ENCODE results near the gene LURAP1L.

DNA sequence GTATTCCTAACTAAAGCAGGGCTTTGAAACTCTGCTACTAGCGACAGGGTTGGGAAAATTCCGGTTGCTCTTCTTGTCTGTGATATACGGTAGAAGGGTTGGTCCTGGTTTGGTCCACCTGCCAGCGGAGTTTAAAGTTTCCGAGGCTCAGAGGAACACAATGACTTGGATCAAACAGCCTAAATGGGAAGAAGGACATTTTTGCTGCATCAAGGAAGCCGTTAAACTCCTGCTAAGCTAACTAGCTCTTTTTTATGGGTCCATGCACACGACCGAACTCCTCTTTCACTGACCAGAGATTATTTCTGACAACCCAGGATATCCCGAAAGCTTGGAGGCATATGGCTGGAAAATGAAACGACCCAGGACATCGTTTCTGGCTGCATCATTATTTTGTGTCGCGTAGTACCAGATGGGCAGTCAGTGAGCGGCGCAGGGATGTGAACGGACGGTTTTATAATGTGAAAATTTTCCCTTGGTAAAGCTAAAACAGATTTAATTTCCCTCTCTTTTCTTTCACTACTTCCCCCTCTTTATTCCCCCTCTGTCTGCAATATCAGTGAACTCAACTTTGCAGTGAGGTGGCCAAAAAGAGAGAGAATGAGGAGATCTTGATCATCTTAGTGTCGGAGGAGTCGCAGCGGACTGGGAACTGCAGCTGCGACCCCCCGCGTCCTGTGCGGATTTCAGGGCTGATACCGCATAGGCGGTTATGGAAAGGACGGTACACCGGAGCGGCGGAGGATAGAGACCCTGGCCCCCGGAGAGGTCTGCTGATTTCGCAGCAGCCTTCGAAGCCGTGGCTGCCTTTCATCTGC is at the start of gene LURAP1L:
- TF ChIP-seq GATA3 (IDR thresholded peaks at IDR 0.05; ENCODE audit: low read depth, low read length) (no peak), GATA2 (IDR thresholded peaks at IDR 0.05; ENCODE audit: low read depth, low read length) (peak; percentile 16; the same call in 1 of the 2 replicates)

Data from SH-SY5Y (cell line).